IPS-15b (cell line): ENCODE results near the gene GPX1.
"Not testable (repeated sequence)": the region's sequence is repeated elsewhere in the genome, so short reads cannot be mapped to it uniquely, and the experiment has no call there.

Experiments
- H3K27me3 ChIP-seq: one replicate; pipeline ENCODE4 v1.6.1; 2013; ENCODE audit warnings: low read length; ENCODE audit not compliant: control insufficient read depth, insufficient read depth
- H3K36me3 ChIP-seq: one replicate; pipeline ENCODE4 v1.6.1; 2013; ENCODE audit warnings: low read length; ENCODE audit not compliant: control insufficient read depth, insufficient read depth
- H3K4me1 ChIP-seq: one replicate; pipeline ENCODE4 v1.6.1; 2013; ENCODE audit warnings: mild to moderate bottlenecking, low read length; ENCODE audit not compliant: control insufficient read depth, insufficient read depth
- H3K4me3 ChIP-seq: one replicate; pipeline ENCODE4 v1.5.1; 2013; ENCODE audit warnings: low read depth, low read length
- H3K9ac ChIP-seq: one replicate; pipeline ENCODE4 v1.6.1; 2013; ENCODE audit warnings: low read depth, mild to moderate bottlenecking, low read length
- H3K9me3 ChIP-seq: one replicate; pipeline ENCODE4 v1.6.1; 2013; ENCODE audit warnings: mild to moderate bottlenecking, low read length; ENCODE audit not compliant: control insufficient read depth, insufficient read depth

Gene GPX1

DNA sequence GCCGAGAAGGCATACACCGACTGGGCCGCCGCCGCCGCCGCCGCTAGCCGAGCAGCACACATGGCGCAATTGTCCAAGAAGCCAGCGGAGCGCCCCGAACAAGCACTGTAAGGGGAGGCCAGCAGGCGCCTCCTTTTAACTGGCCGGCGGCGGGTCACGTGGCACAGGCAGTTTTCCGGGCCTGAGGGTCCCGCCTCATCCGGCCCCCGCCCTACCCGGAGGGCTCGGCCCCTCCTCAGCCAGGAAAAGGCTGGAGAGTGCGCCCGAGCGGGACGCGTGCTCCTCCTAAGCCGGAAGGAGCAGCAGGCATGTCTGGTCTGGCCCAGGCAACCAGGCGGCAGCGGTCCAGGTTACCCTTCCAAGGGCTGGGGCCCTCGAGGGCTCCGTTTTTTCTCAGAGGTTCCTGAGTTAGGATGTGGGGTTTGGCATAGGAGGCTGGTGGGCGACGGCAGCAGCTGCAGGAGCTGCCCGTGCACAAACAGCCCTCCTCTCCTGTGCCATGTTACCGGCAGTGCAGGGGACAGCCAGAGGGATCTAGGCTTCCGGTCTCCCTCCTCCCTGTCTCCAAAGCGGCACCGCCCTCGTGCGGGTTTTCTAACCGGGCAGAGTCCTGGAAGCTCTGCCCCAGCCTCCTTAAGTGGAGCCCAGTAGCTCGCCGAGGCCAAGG lies at the start of gene GPX1:
GPX1 (minus strand) TSS at position 137 of the 667 bp plus-strand sequence; CDS start at position 62, 75 bp downstream.
- peaks cover 30% of the 10 kb centered on the region for H3K36me3 ChIP-seq
- no peaks in the 10 kb centered on the region for H3K27me3 ChIP-seq
- no peaks in the 10 kb centered on the region for H3K4me1 ChIP-seq
- no peaks in the 10 kb centered on the region for H3K9me3 ChIP-seq
- peak within 1 kb of the TSS; percentile 89 for H3K4me3 ChIP-seq
- peak within 1 kb of the TSS; percentile 93 for H3K9ac ChIP-seq

DNA sequence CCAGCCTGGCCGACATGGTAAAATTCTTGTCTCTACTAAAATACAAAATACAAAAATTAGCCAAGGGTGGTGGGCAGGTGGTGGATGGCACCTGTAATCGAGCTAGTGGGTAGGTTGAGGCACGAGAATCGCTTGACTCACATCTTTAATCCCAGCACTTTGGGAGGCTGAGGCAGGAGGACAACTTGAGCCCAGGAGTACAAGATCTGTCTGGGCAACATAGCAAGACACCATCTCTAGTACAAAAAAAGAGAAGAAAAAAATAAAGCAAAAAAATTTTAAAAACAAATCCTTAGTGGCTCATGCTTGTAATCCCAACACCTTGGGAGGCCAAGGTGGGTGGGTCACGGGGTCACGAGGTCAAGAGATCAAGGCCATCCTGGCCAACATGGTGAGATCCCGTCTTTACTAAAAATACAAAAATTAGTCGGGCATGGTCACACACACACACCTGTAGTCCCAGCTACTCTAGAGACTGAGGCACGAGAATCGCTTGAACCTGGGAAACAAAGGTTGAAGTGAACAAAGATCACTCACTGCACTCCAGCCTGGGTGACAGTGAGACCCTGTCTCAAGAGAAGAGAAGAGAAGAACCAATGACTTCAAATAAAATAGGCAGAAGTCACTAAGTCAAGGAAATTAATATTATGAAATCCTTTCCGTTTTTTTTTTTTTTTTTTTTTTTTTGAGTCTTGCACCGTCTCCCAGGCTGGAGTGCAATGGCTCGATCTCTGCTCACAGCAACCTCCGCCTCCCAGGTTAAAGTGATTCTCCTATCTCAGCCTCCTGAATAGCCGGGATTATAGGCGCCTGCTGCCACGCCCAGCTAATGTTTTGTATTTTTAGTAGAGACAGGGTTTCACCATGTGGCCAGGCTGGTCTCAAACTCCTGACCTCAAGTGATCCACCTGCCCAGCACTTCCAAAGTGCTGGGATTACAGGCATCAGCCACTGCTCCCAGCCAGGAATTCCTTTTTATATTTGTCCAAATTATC lies 48.7 kb upstream of the GPX1 start:
- no peaks in the 10 kb centered on the region for H3K9me3 ChIP-seq
- peaks cover 6% of the 10 kb centered on the region for H3K36me3 ChIP-seq
- peaks cover 15% of the 10 kb centered on the region for H3K4me1 ChIP-seq
- no peaks in the 10 kb centered on the region for H3K27me3 ChIP-seq
- H3K4me3 ChIP-seq = no peak overlapping the region
- no peak overlapping the region for H3K9ac ChIP-seq

DNA sequence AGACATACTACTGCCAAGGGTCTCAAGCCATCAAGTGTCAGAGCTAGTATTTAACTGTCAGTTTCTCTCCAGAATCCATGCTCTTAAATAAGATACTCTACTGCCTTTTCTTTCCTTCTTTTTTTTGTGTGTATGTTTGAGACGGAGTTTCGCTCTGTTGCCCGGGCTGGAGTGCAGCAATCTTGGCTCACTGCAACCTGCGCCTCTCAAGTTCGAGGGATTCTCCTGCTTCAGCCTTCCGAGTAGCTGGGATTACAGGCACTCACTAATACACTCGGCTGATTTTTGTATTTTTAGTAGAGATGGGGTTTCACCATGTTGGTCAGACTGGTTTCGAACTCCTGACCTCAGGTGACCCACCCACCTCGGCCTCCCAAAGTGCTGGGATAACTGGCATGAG lies 47.4 kb upstream of the GPX1 start:
- not testable (repeated sequence) for H3K9ac ChIP-seq, H3K36me3 ChIP-seq

DNA sequence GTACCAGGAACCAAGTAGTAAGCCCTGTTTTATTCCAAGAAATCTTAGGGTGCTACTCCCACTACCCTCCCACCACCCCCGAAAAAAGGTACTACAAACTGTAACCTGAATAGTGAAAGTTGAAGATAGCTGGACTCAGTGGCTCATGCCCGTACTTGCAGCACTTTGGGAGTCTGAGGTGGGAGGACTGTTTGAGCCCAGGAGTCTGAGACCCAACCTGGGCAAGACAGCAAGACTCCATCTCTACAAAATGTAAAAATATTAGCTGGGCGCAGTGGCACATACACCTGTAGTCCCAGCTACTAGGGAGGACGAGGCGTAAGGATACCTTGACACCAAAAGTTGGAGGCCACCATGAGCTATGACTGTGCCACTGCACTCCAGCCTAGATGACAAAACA lies 45.7 kb upstream of the GPX1 start:
- H3K4me1 ChIP-seq = peaks cover 7% of the 10 kb centered on the region
- H3K36me3 ChIP-seq = peaks cover 5% of the 10 kb centered on the region
- H3K4me3 ChIP-seq = no peak overlapping the region

More for the DNA sequence above, 47.4 kb upstream of the GPX1 start:
- H3K4me3 ChIP-seq, H3K27me3 ChIP-seq, H3K9me3 ChIP-seq: not testable (repeated sequence)
- peaks cover 15% of the 10 kb centered on the region for H3K4me1 ChIP-seq

DNA sequence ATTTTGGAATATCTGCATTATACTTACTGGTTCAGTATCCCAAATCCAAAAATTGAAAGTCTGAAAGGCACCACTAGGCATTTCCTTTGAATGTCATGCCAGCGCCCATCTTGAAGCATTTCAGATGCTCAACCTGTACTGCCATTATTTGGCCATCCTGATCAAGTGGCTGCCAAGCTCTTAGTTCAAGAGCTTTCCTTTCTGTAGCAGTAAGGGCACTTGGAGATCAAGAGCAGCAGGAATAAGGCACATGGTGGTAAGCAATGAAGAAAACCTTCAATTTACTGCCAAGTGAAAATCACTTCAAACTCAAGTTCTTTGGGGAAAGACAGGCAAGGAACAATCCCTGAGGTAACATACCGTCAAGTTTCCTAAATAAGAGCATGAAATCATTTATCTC lies 43.6 kb upstream of the GPX1 start:
- H3K9ac ChIP-seq = peak overlapping the region; percentile 37
- H3K27me3 ChIP-seq = no peaks in the 10 kb centered on the region
- peaks cover 7% of the 10 kb centered on the region for H3K4me1 ChIP-seq
- peaks cover 5% of the 10 kb centered on the region for H3K36me3 ChIP-seq
- H3K4me3 ChIP-seq = no peak overlapping the region
- H3K9me3 ChIP-seq = no peaks in the 10 kb centered on the region

More for the DNA sequence above, 45.7 kb upstream of the GPX1 start:
- Histone ChIP-seq H3K9me3 (no peaks in the 10 kb centered on the region), H3K27me3 (no peaks in the 10 kb centered on the region), H3K9ac (no peak overlapping the region)

DNA sequence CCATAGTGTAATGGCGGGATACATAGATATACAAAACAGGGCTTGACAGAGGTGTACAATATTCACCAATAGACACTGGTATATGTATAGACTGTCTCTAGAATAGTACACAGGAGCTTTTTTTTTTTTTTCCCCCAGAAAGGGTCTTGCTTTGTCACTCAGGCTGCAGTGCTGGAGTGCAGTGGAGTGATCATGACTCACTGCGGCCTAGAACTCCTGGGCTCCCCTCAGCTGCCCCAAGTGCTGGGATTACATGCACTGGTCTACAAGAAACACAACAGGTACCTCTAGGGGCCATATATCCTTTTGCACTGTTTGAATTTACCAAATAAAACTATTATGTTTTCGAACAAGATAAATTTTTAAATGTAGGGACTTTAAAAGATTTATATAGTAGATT lies 41.3 kb upstream of the GPX1 start:
- Histone ChIP-seq H3K9me3 (no peaks in the 10 kb centered on the region), H3K4me1 (no peaks in the 10 kb centered on the region), H3K36me3 (peaks cover 9% of the 10 kb centered on the region)

DNA sequence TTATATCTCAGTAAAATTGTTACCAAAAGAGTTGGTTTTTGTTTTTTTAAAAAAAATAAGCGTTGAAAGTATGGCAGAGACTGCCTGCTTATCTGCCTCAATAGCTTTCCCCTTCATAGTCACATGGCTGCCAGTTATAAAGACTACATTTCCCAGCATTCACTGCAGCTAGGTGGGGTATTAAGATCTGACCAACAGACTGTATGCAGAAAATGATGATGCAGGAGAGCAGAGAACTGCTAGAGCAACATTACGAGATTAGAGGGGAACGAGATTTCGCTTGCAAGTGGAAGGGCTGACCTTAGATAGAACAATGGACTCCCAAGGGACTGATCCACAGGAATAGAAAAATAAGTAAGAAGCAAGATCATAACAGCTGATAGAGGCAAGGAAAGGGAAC lies 39.3 kb upstream of the GPX1 start:
- Histone ChIP-seq H3K9me3 (no peaks in the 10 kb centered on the region), H3K36me3 (peaks cover 7% of the 10 kb centered on the region), H3K4me3 (no peak overlapping the region), H3K9ac (no peak overlapping the region), H3K27me3 (no peaks in the 10 kb centered on the region), H3K4me1 (no peaks in the 10 kb centered on the region)

More for the DNA sequence above, 41.3 kb upstream of the GPX1 start:
- Histone ChIP-seq H3K27me3 (no peaks in the 10 kb centered on the region), H3K9ac (no peak overlapping the region), H3K4me3 (no peak overlapping the region)

DNA sequence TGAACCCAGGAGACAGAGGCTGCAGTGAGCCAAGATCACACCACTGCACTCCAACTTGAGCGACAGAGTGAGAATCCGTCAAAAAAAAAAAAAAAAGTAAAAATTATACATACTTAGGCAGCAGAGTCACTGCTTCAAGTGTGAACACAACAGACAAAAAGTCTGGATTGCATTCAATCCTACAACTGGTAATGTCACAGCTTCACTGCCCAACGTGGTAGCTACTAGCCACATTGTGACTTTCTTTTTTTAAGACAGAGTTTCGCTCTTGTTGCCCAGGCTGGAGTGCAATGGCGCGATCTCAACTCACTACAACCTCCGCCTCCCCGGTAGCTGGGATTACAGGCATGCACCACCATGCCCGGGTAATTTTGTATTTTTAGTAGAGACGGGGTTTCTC lies 33.2 kb upstream of the GPX1 start:
- not testable (repeated sequence) for H3K9me3 ChIP-seq, H3K9ac ChIP-seq, H3K27me3 ChIP-seq, H3K4me3 ChIP-seq, H3K4me1 ChIP-seq, H3K36me3 ChIP-seq

DNA sequence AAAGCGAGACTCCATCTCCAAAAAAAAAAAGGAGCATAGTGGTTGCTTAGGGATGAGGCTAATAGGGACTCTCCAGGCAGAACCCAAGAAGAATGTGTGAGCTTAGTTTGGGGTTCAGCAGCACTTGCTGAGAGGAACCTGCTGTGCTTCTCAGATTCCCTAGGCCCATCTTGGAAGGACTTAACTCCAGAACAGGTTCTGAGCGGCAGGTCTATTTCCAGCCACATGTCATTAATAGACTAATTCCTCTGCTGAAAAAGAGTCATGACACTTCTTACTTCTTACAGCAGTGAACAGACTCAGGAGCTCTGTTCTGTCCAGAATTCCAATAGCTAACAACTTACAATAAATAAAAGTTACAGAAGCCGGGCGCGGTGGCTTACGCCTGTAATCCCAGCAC lies 31.1 kb upstream of the GPX1 start:
- H3K9ac ChIP-seq = no peak overlapping the region
- no peaks in the 10 kb centered on the region for H3K9me3 ChIP-seq
- H3K4me3 ChIP-seq = no peak overlapping the region
- no peaks in the 10 kb centered on the region for H3K4me1 ChIP-seq
- H3K27me3 ChIP-seq = no peaks in the 10 kb centered on the region
- H3K36me3 ChIP-seq = peaks cover 3% of the 10 kb centered on the region

DNA sequence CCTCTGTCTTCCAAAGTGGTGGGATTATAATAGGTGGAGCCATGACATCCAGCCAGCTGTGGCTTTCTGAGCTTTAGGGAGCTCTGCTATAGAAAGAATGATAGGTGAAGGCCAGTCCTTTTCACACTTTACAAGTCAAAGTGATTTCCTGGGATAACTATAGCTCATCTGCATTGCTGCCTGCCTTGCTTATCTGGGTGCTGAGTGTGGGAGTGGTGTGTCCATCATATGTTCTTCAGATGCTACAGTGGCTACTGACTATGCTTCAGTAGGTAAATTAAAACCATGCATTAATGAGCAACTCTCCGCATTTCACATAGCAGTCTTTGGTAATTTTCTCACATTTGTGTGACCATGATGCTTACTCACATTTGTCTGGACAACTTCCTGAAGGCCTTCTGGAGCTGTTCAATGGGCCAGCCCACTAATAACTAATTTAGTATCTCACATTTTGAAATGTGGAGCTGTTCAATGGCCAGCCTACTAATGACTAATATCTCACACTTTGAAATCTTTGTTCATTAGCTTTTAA lies 30.2 kb upstream of the GPX1 start:
- no peaks in the 10 kb centered on the region for H3K4me1 ChIP-seq
- H3K27me3 ChIP-seq = no peaks in the 10 kb centered on the region
- no peak overlapping the region for H3K4me3 ChIP-seq
- no peak overlapping the region for H3K9ac ChIP-seq
- H3K36me3 ChIP-seq = peaks cover 3% of the 10 kb centered on the region
- H3K9me3 ChIP-seq = no peaks in the 10 kb centered on the region

DNA sequence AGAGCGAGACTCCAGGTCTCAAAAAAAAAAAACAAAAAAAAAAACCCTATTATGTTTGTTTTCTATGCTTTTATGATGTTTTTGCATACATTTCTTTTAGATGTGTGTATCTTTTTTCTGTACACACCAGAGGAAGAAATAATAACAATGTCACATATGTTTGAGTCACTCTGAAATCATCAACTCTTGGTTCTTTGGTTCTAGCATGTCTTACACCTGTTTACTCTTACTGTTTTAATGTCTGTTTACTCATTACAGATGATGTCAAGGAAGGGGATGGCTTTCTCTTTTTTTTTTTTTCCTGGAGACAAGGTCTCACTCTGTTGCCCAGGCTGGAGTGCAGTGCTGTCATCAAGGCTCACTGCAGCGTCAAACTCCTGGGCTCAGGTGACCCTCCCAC lies 29.6 kb upstream of the GPX1 start:
- H3K4me3 ChIP-seq = no peak overlapping the region
- H3K36me3 ChIP-seq = no peaks in the 10 kb centered on the region
- no peak overlapping the region for H3K9ac ChIP-seq
- H3K9me3 ChIP-seq = no peaks in the 10 kb centered on the region
- H3K4me1 ChIP-seq = no peaks in the 10 kb centered on the region
- H3K27me3 ChIP-seq = no peaks in the 10 kb centered on the region
